NOMO-1 (cell line): Measurements from ENCODE around the gene ARAP1.

ENCODE experiments used
- DNase-seq, 2 experiments: peaks; one replicate each; lab custom pipeline; 2025; ENCODE audit not compliant: unreplicated experiment in 2 of 2; lab: John Stamatoyannopoulos, UW

Gene ARAP1

DNA sequence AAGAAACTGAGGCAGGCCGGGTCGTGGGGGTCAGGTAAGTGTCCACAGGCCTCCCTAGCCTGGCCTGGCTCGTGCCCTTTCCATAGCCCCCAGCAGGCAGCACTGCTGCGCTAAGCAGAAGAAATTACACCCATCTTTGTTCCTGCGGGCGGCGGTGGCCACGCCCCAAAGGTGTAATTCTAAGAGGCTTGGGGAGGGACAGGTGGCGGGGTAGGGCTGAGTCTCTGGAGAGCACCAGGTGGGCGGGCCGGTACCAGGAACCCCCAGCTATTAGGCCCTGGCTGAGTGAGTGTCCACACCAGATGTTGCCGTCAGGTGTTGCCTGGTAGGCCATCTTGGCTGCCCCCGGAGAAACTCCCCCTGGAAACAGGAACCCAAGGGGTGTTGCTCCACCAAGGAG, 12.3 kb upstream of the ARAP1 start:
- no peak for DNase-seq

DNA sequence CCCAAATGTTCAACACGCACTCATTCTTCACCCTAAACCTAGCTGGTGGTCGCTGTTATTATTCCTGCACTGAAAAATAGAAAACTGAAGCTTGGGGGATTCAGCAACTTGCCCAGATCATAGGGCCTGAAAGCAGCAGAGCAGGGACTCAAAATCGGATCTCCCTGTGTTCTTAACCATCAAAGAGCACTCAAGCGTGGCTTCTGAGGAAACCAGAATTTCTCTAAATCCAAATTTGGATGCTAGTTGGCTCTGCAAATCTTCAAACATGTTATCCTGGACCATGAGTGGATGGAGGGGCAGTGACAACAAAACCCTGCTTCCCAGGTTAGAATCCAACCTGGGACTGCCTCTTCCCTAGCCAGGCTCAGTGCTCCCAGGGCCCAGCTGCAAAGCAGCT, 11.6 kb upstream of the ARAP1 start:
- no peak for DNase-seq

DNA sequence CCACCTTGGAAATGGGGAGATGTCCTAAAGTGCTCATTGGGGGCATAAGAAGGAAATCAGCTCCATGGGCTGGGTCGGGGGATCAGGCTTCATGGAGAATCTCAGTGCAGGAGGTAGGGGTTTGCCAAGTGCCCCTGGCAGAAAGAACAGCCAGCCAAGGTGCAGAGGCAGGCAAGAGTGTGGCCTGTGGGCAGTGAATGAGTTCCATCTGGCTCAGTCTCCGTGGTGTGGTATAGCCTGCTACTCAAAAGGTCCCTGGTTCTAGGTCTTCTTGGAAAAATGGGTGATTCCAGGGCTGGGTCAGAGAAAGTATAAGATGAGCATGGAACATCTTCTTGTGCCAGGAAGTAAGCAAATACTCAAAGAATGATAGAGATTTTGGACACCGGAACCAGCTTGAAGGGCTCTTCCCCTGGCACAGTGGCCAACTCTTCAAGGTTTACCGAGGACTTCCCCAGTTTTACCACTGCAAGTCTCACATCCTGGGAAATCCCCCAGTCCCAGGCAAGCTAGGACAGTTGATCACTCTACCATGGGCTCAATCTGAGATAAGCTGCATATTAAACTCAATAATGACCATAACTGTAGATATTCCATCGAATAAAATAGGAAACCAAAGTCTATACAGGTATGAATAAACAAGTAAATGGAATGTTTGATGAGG, 10.6 kb upstream of the ARAP1 start:
- no peak for DNase-seq

- no peak for DNase-seq
Measured at GRCh38 chr11:72760539-72761405, 8.6 kb upstream of the ARAP1 start.

DNA sequence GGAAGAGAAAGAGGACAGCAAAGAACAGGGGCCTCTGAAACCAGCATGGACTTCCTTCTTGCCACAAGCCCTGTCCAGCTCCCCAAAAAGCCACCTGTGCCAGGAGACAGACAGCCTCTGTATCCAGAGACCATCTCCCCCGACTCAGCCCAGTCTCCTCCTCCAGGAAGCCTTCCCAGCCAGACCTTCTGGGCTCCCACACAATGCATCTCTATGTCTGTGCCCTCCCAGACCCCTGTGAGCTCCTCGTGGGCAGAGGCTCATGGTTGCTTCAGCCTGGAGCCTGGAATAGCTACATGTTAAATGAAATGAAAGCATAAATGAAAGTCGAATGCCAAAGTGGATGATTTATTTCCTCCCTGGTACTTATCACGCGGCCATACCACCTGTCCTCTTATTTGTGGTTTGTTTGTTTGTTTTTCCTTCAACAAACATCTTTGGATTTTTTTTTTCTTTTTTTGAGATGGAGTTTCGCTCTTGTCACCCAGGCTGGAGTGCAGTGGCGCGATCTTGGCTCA, 7.3 kb upstream of the ARAP1 start:
- no peak for DNase-seq

- DNase-seq, result no peak
Measured at GRCh38 chr11:72758690-72759389, 6.6 kb upstream of the ARAP1 start.

DNA sequence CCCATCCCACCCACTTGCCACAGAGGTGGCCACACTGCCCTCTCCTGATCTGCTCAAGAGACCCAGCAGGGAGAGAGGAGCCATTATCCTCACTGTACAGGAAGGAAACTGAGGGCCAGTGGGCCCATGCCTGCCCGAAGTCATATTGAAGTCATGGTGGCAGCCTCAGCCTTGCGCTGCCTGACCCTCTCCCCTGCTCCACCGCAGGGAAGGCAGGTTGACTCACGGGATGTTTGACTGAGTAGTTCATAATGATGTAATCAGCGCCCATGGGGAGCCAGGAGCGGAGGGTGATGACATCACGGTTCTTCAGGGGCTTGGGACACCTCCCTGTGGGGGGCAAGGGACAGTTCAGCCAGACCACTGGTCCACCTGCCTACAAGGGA, 6.1 kb upstream of the ARAP1 start:
- no peak for DNase-seq

DNA sequence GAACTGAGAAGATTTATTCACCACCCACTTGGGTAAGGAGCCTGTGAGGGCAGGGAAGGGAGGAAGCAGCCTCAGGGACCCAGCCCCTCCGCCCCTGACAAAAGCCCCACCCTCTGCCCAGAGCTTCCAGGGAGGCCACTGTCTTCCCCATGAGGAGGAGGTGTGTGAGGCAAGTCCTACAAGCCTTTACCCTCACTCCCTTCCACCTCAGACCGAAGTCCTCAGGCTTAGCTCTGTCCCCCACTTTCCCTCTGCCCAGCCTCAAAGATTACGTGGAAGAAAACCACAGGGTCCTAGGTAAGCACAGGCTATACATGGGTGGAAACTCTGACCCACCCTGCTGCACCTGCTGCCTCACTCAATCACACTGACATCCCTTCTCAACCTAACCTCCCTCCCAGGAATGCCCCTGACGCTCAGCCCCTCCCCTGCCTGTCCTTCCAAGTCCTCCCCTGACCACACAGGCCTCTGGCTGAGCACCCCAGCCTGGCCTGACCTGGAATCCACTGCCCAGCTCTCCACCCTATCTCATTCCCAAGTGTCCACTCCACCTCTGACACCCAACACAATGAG, 3.6 kb upstream of the ARAP1 start:
- DNase-seq, result no peak

- DNase-seq, result no peak
Measured at GRCh38 chr11:72754544-72755155, 2.4 kb upstream of the ARAP1 start.

- DNase-seq, result no peak
Measured at GRCh38 chr11:72754149-72754543, 1.9 kb upstream of the ARAP1 start.

GRCh38 chr11:72753341-72754148, 1.3 kb upstream of the ARAP1 start:
- no peak for DNase-seq

DNA sequence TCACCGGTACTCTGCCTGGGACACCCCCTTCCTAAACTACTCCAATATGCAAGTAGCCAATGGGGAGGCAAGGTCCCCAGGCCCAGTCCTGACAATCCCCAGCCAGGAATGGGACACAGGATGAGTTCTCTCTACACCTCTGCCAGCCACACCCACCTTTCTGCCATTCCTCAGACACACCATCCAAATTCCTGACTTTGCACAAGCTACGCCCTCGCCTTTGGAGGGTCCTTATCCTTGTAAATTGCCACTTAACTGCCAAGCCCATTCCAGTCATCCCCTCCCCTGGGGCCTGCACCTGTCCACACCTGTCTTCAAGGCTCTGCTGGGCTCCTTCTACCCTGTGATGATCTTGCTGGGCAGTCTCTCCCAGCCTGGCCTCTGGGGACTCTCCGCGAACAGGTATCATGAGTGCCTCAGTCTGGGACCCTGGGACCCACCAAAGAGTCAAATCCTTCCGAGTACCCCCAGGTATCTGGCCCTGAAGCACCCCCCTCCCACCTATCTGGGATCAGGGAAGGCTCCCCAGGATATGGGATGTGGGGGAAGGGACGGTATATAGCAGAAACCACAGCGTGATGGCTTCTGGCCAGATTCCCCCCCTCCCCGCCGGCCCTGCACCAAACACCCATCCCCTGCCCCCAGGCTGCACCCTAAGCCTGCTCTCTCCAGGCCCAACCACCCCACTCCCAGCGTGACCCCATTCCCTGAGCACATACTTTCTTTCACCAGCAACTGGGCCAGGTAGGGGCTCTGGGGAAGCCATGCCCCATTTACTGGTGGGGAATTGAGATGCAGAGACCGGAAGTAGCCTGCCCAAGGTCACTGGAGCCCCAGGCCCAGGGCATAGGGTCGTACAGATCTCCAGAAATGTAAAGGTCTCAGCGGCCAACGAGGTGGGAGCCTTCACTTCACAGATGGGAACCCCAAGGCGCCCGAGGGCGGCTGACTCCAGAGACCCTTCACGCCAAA, 806 bp downstream of the ARAP1 start:
- no peak for DNase-seq

GRCh38 chr11:72750556-72751115, 1.6 kb downstream of the ARAP1 start:
- no peak for DNase-seq

DNA sequence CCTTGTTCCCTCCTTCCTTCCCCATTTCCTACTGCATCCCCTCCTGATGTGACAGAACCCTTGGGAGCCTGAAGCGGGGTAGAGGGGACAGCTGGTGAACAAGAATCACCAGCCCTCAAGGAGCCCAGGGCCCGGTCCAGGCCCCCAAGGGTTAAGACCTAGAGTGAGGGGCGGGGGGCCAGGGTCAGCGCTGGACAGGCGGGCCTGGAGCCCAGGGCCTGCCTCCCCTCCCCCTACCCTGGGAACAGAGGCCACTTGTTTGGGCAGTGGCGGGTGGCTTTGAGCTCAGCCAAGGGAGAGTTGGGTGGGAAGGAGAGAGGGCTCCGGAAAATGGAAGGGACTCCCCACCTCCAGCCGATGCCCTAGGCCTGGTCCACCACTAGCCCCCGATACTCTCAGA, 2.1 kb downstream of the ARAP1 start:
- no peak for DNase-seq

- DNase-seq, result no peak
Measured at GRCh38 chr11:72747289-72747855, 4.8 kb downstream of the ARAP1 start.

GRCh38 chr11:72746821-72747220, 5.4 kb downstream of the ARAP1 start:
- no peak for DNase-seq

- no peak for DNase-seq
Measured at GRCh38 chr11:72745925-72746550, 6.2 kb downstream of the ARAP1 start.

DNA sequence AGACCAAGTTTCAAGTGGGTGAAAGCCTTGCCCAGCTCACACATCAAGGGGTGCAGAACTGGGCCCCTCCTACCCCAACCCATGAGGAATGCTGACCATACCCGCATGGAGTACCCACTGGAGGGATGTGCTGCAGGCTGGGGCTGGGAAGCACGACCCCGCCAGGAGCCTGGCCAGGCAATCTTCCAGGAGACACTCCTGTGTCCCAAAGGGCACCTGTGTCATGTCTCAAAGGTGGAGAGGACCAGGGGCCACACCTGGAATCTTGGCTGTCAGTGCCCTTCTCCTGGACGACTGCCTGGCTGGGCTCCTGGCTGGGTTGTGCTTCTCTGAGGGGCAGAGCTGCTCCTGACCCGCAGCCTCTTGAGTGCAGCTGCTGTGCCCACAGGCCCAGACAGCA, 6.7 kb downstream of the ARAP1 start:
- no peak for DNase-seq
